ENCODE measurements around the gene MTERF4. TPM values are rescaled to one million over a fixed set of nuclear protein-coding genes. Genes with fewer than 3 reads are reported as not detected.

Gene MTERF4
- total and polyA plus RNA-seq, 10 of the 15 experiments (the other 5 are each of a cell fraction or from before 2014, with no cell fraction given): 36.7 to 69.1 (median 45.5) TPM

- TF ChIP-seq ZBTB4 (CRISPR knock-in tag; IDR thresholded peaks at IDR 0.05) (no peak), CREB1 (IDR thresholded peaks at IDR 0.05; ENCODE audit: low read depth) (no peak), TAF1 (IDR thresholded peaks at IDR 0.05; ENCODE audit: borderline replicate concordance, low read depth, low read length) (no peak), TCF12 (IDR thresholded peaks at IDR 0.05; ENCODE audit: low read depth, low read length) (no peak)
- TF ChIP-seq, protein P1, sequence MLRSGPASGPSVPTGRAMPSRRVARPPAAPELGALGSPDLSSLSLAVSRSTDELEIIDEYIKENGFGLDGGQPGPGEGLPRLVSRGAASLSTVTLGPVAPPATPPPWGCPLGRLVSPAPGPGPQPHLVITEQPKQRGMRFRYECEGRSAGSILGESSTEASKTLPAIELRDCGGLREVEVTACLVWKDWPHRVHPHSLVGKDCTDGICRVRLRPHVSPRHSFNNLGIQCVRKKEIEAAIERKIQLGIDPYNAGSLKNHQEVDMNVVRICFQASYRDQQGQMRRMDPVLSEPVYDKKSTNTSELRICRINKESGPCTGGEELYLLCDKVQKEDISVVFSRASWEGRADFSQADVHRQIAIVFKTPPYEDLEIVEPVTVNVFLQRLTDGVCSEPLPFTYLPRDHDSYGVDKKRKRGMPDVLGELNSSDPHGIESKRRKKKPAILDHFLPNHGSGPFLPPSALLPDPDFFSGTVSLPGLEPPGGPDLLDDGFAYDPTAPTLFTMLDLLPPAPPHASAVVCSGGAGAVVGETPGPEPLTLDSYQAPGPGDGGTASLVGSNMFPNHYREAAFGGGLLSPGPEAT (IDR thresholded peaks at IDR 0.05; ENCODE audit: low read depth): no peak
Observed at GRCh38 chr2:241138471-241138870, 36.4 kb upstream of the MTERF4 start (continued).
